Testis (tissue), 2 donors: ENCODE measurements around the gene MYBPH.

Source experiments
- CTCF ChIP-seq, 3 experiments: fragments of 450-650 bp in 2 of 3; fragments of 200-600 bp in 1 of 3; sonication (generic) in 1 of 3; IDR thresholded peaks; one replicate each; pipeline ENCODE4 v1.5.1; 2016 to 2019; ENCODE audit warnings: antibody characterized with exemption in 3 of 3, mild to moderate bottlenecking in 2 of 3, moderate library complexity in 1 of 3
- POLR2A ChIP-seq: fragments of 450-650 bp; IDR thresholded peaks from one replicate; pipeline ENCODE4 v1.6.1; 2017; ENCODE audit warnings: antibody characterized with exemption, mild to moderate bottlenecking, moderate library complexity

DNA sequence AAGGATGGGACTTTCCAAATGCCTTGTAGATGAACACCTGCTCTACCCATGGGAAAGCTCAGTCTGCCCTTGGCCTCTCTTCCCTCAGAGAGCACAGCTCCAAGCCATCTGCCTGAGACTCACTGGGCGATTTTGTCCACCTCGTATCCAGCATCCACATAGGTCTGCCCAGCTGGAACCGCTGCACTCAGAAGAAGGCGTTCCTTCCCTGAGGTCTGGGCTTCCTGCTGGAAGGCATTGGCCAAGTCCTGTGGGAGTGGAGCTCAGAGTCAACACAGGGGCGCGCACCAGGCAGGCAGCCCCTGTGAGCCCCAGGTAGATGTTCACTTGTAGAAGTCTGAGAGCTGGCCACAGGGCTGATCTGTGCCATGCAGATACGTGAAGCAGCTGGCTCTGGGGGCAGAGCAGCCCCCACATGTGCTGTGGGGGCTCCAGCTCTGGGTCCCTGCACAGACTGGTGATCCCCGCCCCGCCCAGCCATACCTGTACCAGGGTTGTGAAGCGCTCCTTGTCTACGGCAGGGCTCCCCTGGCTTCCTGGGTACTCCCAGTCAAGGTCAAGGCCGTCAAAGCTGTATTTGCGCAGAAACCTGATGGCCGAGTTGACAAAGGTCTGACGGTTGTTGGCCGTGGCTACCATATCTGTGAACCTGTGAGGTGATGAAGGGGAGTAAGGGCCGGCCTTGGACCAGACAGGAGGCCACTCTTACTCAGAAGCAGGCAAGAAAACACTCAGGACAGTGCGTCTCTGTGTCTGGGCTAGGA, 47.6 kb upstream of the MYBPH start:
- TF ChIP-seq CTCF (IDR thresholded peaks at IDR 0.05) = no peak
- TF ChIP-seq POLR2A = no peak
